A673 (cell line): Measurements from ENCODE around the gene ERBB2. TPM values are rescaled to one million over a fixed set of nuclear protein-coding genes. Genes with fewer than 3 reads are reported as not detected.

Experiments
- BruUV-seq: library from RNA; stranded (reverse); fragments of 400-500 nt; replicated peaks from 2 replicates; lab custom pipeline; 2021; lab: Mats Ljungman, UMichigan
- CTCF ChIA-PET: fragments of 300-600 bp; sonication (Branson Sonifier 250); formaldehyde crosslinking; loops from one replicate; lab custom pipeline; 2022; ENCODE audit warnings: antibody characterized with exemption; lab: Charles Lee
- POLR2A ChIA-PET: fragments of 300-600 bp; sonication (Branson Sonifier 250); formaldehyde crosslinking; loops from one replicate; lab custom pipeline; 2022; ENCODE audit warnings: antibody characterized with exemption; ENCODE audit not compliant: low non-redundant PET; lab: Charles Lee
- DNase-seq: peaks from one replicate; pipeline ENCODE4 v3.0.0-alpha.2; 2015; ENCODE audit warnings: low spot score
- H3K27ac ChIP-seq: fragments of 200-600 bp; sonication (generic); 2 replicates; pipeline ENCODE4 v1.5.1; 2016; ENCODE audit warnings: mixed run types, low read depth, mild to moderate bottlenecking, mixed read lengths, antibody characterized with exemption, low read length; ENCODE audit not compliant: poor library complexity, severe bottlenecking
- H3K27me3 ChIP-seq: fragments of 200-600 bp; sonication (generic); replicated peaks from 2 replicates; pipeline ENCODE4 v1.6.1; 2017; ENCODE audit warnings: mixed run types, low read depth, mild to moderate bottlenecking, mixed read lengths, antibody characterized with exemption, low read length; ENCODE audit not compliant: insufficient read depth, poor library complexity
- H3K36me3 ChIP-seq: fragments of 200-600 bp; sonication (generic); 2 replicates; pipeline ENCODE4 v1.6.1; 2016; ENCODE audit warnings: mixed run types, mild to moderate bottlenecking, mixed read lengths, antibody characterized with exemption, low read length; ENCODE audit not compliant: insufficient read depth, poor library complexity, severe bottlenecking
- H3K4me1 ChIP-seq: fragments of 200-600 bp; sonication (generic); 2 replicates; pipeline ENCODE4 v1.6.1; 2017; ENCODE audit warnings: mixed run types, mild to moderate bottlenecking, mixed read lengths, antibody characterized with exemption, low read length; ENCODE audit not compliant: insufficient read depth, poor library complexity, severe bottlenecking
- H3K4me3 ChIP-seq: fragments of 200-600 bp; sonication (generic); 2 replicates; pipeline ENCODE4 v1.5.1; 2016; ENCODE audit warnings: low read depth, mixed run types, mild to moderate bottlenecking, mixed read lengths, low read length; ENCODE audit not compliant: poor library complexity, severe bottlenecking
- H3K9me3 ChIP-seq: fragments of 200-600 bp; sonication (generic); 2 replicates; pipeline ENCODE4 v1.6.1; 2016; ENCODE audit warnings: mixed run types, low read depth, mild to moderate bottlenecking, mixed read lengths, antibody characterized with exemption, low read length; ENCODE audit not compliant: poor library complexity, severe bottlenecking
- CTCF ChIP-seq: fragments of 300-800, 200-600 bp; sonication (generic); conservative IDR thresholded peaks from 2 replicates; pipeline ENCODE4 v1.5.1; 2017; ENCODE audit warnings: low read depth, mild to moderate bottlenecking, antibody characterized with exemption, low read length, moderate library complexity, mixed read lengths
- EZH2 ChIP-seq: fragments of 200-600 bp; sonication (generic); IDR thresholded peaks from 2 replicates; pipeline ENCODE4 v1.6.1; 2017; ENCODE audit warnings: borderline replicate concordance, low read depth, mild to moderate bottlenecking, mixed read lengths, antibody characterized with exemption, low read length; ENCODE audit not compliant: poor library complexity, severe bottlenecking
- intact Hi-C: fragments of 100-400 bp; cut with micrococcal nuclease; formaldehyde crosslinking; loops from one replicate; pipeline ENCODE4 v1.10.0; 2022; ENCODE audit not compliant: unreplicated experiment
- total RNA-seq: library from RNA; stranded (reverse); gene quantifications from 2 replicates; pipeline ENCODE4 v1.2.3, GENCODE V29; 2021

Gene ERBB2
- total RNA-seq, 1 experiment from 2014 or later: 11.1 TPM

GRCh38 chr17:39655105-39655504 lies 44.8 kb upstream of the ERBB2 start:
- H3K27ac ChIP-seq: no peak overlapping the region
- POLR2A ChIA-PET: no interaction called here
- no peaks in the 10 kb centered on the region for H3K4me1 ChIP-seq
- TF ChIP-seq CTCF: no peak
- CTCF ChIA-PET: interaction anchor here (0.7 to 1.0 kb wide), 2 partner anchors 33 to 865 kb away, joined by 3 read pairs; no protein-coding TSS in a partner anchor
- intact Hi-C loops: no loop called here
- no peak overlapping the region for H3K4me3 ChIP-seq
- no peaks in the 10 kb centered on the region for H3K9me3 ChIP-seq
- BruUV-seq: no TSS peak
- H3K36me3 ChIP-seq: no peaks in the 10 kb centered on the region
- DNase-seq: no peak
- H3K27me3 ChIP-seq: no peaks in the 10 kb centered on the region

- TF ChIP-seq CTCF: no peak
- no peak for TF ChIP-seq EZH2
- no peak for DNase-seq
- POLR2A ChIA-PET: interaction anchor here (0.7 kb wide), 1 partner anchor 584 kb away, joined by 3 read pairs; no protein-coding TSS in a partner anchor
- intact Hi-C loops: no loop called here
- H3K4me3 ChIP-seq: no peak overlapping the region
- no peaks in the 10 kb centered on the region for H3K36me3 ChIP-seq
- BruUV-seq: no TSS peak
- CTCF ChIA-PET: no interaction called here
- no peaks in the 10 kb centered on the region for H3K9me3 ChIP-seq
- H3K27me3 ChIP-seq: no peaks in the 10 kb centered on the region
- no peak overlapping the region for H3K27ac ChIP-seq
- no peaks in the 10 kb centered on the region for H3K4me1 ChIP-seq
These were observed 41.5 kb upstream of the ERBB2 start for GRCh38 chr17:39658346-39658745.

- intact Hi-C loops: no loop called here
- TF ChIP-seq EZH2 (no peak), CTCF (no peak)
- CTCF ChIA-PET: no interaction called here
- POLR2A ChIA-PET: interaction anchor here (0.7 kb wide), 1 partner anchor 584 kb away, joined by 3 read pairs; no protein-coding TSS in a partner anchor
- no peaks in the 10 kb centered on the region for H3K27me3 ChIP-seq
- BruUV-seq: no TSS peak
- H3K4me3 ChIP-seq: no peak overlapping the region
- H3K27ac ChIP-seq: no peak overlapping the region
- H3K36me3 ChIP-seq: no peaks in the 10 kb centered on the region
- no peak for DNase-seq
- H3K4me1 ChIP-seq: no peaks in the 10 kb centered on the region
- H3K9me3 ChIP-seq: no peaks in the 10 kb centered on the region
These were observed 41.1 kb upstream of the ERBB2 start for GRCh38 chr17:39658760-39659159.
